Epithelial cell of esophagus (primary cell): ENCODE data around the gene CTSW.
"Not testable (repeated sequence)": the region's sequence is repeated elsewhere in the genome, so short reads cannot be mapped to it uniquely, and the experiment has no call there.

Source experiments
- DNase-seq: peaks from one replicate; pipeline ENCODE4 v3.0.0; 2010; ENCODE audit warnings: low read depth
- H3K4me3 ChIP-seq: 2 replicates; pipeline ENCODE4 v1.5.1; 2011; ENCODE audit warnings: mild to moderate bottlenecking, low read length, control low read depth
- TF ChIP-seq, protein P1 (sequence below): IDR thresholded peaks from 2 replicates; pipeline ENCODE4 v1.5.1; 2011; ENCODE audit warnings: low read depth, mild to moderate bottlenecking, low read length, control low read depth, inconsistent platforms; ENCODE audit not compliant: insufficient read depth; ENCODE audit errors: missing control alignments

Gene CTSW, protein sequence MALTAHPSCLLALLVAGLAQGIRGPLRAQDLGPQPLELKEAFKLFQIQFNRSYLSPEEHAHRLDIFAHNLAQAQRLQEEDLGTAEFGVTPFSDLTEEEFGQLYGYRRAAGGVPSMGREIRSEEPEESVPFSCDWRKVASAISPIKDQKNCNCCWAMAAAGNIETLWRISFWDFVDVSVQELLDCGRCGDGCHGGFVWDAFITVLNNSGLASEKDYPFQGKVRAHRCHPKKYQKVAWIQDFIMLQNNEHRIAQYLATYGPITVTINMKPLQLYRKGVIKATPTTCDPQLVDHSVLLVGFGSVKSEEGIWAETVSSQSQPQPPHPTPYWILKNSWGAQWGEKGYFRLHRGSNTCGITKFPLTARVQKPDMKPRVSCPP

DNA sequence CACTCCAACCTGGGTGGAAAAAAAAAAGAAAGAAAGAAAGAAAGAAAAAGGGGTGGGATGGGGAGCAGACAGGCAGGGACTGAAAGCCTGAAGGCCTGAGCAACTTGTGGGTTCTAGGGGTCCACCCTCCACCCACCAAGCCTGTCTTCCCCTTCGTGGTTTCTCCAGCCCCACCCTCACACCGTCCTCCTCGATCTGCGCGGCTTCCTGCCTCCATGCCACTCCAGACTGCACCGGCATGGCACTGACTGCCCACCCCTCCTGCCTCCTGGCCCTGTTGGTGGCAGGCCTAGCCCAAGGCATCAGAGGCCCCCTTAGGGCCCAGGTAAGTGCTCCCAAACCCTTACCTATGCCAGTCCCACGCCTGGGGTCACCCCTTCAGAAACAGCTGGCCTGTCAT, at the start of gene CTSW:
TSS of gene CTSW (plus strand) at position 221 of the 400 bp plus-strand sequence. CDS start at position 239, 18 bp downstream.
- TF ChIP-seq, protein P1, sequence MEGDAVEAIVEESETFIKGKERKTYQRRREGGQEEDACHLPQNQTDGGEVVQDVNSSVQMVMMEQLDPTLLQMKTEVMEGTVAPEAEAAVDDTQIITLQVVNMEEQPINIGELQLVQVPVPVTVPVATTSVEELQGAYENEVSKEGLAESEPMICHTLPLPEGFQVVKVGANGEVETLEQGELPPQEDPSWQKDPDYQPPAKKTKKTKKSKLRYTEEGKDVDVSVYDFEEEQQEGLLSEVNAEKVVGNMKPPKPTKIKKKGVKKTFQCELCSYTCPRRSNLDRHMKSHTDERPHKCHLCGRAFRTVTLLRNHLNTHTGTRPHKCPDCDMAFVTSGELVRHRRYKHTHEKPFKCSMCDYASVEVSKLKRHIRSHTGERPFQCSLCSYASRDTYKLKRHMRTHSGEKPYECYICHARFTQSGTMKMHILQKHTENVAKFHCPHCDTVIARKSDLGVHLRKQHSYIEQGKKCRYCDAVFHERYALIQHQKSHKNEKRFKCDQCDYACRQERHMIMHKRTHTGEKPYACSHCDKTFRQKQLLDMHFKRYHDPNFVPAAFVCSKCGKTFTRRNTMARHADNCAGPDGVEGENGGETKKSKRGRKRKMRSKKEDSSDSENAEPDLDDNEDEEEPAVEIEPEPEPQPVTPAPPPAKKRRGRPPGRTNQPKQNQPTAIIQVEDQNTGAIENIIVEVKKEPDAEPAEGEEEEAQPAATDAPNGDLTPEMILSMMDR = no peak
- no peak within 1 kb of the TSS for H3K4me3 ChIP-seq
- DNase-seq = no peak

DNA sequence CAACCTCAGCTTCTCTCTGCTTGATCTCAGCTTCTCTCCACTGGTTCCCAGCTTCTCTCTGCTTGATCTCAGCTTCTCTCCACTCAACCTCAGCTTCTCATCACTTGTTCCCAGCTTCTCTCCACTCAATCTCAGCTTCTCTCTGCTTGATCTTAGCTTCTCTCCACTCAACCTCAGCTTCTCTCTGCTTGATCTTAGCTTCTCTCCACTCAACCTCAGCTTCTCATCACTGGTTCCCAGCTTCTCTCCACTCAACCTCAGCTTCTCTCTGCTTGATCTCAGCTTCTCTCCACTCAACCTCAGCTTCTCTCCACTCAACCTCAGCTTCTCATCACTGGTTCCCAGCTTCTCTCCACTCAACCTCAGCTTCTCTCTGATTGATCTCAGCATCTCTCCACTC, 47.4 kb upstream of the CTSW start:
- not testable (repeated sequence) for DNase-seq, H3K4me3 ChIP-seq

DNA sequence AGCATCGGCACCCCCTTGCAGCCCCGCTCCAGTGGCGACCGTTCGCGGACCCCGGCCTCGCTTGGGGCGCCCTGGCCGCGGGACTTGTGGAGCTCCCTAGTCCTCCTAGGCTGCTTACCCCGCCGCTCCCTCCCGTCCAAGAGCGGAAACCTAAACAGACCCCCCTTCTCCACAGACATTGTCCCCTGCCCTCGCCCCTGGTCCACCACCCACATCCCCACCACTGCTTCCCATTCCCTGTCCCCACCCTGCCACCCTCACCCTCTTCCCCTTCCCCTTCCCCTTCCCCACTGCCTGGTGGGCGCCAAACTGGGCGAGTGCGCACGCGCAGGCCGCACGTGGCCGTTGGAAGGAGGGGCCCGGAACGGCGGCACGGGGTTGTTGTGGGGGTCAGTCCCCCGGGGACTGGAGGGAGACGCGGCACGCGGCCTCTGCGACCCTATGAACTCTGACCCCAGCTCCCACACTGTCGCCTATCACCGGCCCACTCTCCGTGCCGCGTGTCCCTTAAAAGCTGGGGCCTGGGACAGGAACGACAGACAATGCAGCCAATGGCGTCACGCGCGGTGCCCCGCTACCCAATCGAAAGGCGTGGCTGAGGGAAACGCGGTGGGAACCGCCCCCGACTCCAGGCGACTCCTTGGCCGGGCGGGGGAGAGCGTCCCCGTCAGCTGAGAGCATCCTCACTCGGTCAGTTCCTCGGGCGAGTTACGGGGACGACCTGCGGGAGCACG, 46.2 kb upstream of the CTSW start, which contains the start of gene SNX32:
TSS of gene SNX32 (plus strand) at position 667 of the 734 bp plus-strand sequence. CDS start 103 bp downstream, outside the sequence.
- H3K4me3 ChIP-seq = peak within 1 kb of the TSS; percentile 77
- peak; percentile 93 for DNase-seq
- TF ChIP-seq, protein P1 = no peak

DNA sequence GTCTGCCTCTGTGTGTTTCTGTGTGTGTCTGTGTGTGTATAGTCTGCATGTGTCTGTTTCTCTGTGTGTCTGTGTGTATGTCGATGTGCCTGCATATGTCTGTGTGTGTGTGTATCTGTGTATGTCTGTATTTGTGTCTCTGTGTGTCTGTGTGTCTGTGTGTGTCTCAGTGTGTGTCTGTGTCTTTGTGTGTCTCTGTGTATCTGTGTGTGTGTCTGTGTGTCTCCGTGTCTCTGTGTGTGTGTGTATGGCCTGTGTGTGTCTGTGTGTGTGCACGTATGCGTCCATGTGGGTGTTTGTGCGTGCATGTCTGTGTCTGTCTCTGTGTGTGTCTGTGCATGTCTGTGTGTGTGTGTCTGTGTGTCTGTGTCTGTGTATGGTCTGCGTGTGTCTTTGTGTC, 45.4 kb upstream of the CTSW start:
- DNase-seq = no peak
- TF ChIP-seq, protein P1 = no peak
- H3K4me3 ChIP-seq = peak overlapping the region; percentile 77

DNA sequence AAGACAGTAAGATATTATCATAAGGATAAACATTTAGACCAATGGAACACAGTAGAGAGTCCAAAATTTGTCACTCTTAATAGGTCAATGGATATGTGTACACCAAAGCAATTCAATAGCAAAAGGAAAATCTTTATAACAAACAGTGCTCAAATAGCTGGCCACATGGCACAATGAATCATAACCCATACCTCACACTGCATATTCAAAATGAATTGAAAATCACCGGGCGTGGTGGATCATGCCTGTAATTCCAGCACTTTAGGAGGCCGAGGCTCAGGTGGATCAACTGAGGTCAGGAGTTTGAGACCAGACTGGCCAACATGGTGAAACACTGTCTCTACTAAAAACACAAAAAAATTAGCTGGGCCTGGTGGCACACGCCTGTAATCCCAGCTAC, 37.5 kb upstream of the CTSW start:
- peak; percentile 44 for DNase-seq
- H3K4me3 ChIP-seq = no peak overlapping the region
- TF ChIP-seq, protein P1 = no peak

DNA sequence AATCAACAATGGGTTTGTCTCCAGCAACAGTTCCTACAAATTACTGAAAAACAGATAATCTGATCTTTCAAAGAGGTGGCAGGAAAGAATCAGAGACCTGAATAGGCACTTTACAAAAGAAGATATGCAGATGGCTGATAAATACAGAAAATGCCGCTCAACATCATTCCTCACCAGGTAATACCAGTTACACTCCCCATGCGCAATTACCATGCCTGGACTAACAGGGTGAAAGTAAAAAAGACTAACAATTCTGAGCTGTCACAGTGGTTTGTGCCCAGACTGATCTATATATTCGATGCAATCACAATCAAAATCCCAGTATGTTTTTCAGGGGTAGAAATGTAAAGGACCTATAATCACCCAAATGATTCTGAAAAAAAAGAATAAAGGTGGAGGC, 35.8 kb upstream of the CTSW start:
- DNase-seq = no peak
- H3K4me3 ChIP-seq = no peak overlapping the region
- TF ChIP-seq, protein P1 = no peak

DNA sequence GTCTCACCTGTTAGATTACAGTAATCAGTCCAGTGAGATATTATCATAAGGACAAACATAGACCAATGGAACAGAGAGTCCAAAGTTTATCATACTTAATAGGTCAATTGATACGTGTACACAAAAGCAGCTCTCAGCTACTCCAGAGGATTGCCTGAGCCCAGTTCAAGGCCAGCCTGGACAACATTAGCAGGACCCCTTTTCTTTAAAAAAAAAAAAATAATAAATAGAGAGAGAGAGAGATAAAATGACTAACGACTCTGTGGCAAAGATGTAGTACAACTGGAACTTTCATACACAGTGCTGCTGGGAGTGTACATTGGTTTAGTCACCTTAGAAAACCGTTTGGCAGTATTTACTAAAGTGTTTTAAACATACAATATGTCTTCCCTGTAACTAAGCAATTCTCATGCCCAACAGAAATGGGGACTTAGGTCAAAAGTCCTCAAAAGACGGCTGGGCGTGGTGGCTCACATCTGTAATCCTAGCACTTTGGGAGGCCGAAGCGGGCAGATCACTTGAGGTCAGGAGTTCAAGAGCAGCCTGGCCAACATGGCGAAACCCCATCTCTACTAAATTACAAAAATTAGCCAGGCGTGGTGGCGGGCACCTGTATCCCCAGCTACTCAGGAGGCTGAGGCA, 35.3 kb upstream of the CTSW start:
- no peak overlapping the region for H3K4me3 ChIP-seq
- DNase-seq = no peak
- TF ChIP-seq, protein P1 = no peak
